Tibial nerve (tissue), 4 donors: Measurements from ENCODE around the gene TSN. TPM values are rescaled to one million over a fixed set of nuclear protein-coding genes. Genes with fewer than 3 reads are reported as not detected.

Experiments used
- DNase-seq, 2 donors: peaks; one replicate each; pipeline ENCODE4 v3.0.0-alpha.2; 2019; ENCODE audit warnings: low spot score in 2 of 2
- H3K27ac ChIP-seq, 4 donors: fragments of 200-600 bp; sonication (generic) in 3 of 4; one replicate each; pipeline ENCODE4 v1.5.1; 2017 to 2019; ENCODE audit warnings: mild to moderate bottlenecking in 1 of 4
- H3K27me3 ChIP-seq, 2 donors: fragments of 200-600 bp; sonication (generic) in 1 of 2; one replicate each; pipeline versions ENCODE4 v1.5.1 to v1.6.0; 2017 to 2019
- H3K36me3 ChIP-seq, 3 donors: fragments of 200-600 bp; sonication (generic); one replicate each; pipeline ENCODE4 v1.5.1; 2018 to 2019
- H3K4me1 ChIP-seq, 4 donors: fragments of 200-600 bp; sonication (generic) in 3 of 4; one replicate each; pipeline ENCODE4 v1.5.1; 2017 to 2019
- H3K4me3 ChIP-seq, 4 donors: fragments of 200-600 bp; sonication (generic) in 3 of 4; one replicate each; pipeline ENCODE4 v1.5.1; 2017 to 2019; ENCODE audit warnings: mild to moderate bottlenecking in 1 of 4, moderate library complexity in 1 of 4
- H3K9me3 ChIP-seq, 4 donors: fragments of 200-600 bp; sonication (generic) in 3 of 4; one replicate each; pipeline ENCODE4 v1.5.1; 2017 to 2019
- EP300 ChIP-seq, 2 donors: sonication (generic); formaldehyde crosslinking; IDR thresholded peaks; one replicate each; pipeline ENCODE4 v1.6.1; 2017; ENCODE audit warnings: antibody characterized with exemption in 2 of 2, mild to moderate bottlenecking in 1 of 2
- POLR2A ChIP-seq, 2 donors: fragments of 450-650 bp; IDR thresholded peaks; one replicate each; pipeline ENCODE4 v1.6.1; 2017; ENCODE audit warnings: antibody characterized with exemption in 2 of 2, mild to moderate bottlenecking in 2 of 2, moderate library complexity in 2 of 2
- WGBS, 2 donors: methylation state at CpG; one replicate each; pipeline ENCODE4 v1.1.5; 2018; 5-methylcytosine and 5-hydroxymethylcytosine counted together
- total RNA-seq, 4 donors: library from RNA; depleted of rRNA; stranded (reverse); fragments of >200 nt; gene quantifications; one replicate each; pipeline ENCODE4 v1.1.0, GENCODE V29; 2016
- TF ChIP-seq, protein P1 (sequence below), 5 experiments: fragments of 200-600 bp in 3 of 5; fragments of 450-650 bp in 2 of 5; sonication (generic) in 3 of 5; IDR thresholded peaks; one replicate each; pipeline ENCODE4 v1.5.1; 2016 to 2019; ENCODE audit warnings: antibody characterized with exemption in 5 of 5, mild to moderate bottlenecking in 3 of 5, moderate library complexity in 2 of 5

The TSN gene
- total RNA-seq, 4 donors from 2014 or later: 32.7 to 50.9 (median 37.4) TPM

DNA sequence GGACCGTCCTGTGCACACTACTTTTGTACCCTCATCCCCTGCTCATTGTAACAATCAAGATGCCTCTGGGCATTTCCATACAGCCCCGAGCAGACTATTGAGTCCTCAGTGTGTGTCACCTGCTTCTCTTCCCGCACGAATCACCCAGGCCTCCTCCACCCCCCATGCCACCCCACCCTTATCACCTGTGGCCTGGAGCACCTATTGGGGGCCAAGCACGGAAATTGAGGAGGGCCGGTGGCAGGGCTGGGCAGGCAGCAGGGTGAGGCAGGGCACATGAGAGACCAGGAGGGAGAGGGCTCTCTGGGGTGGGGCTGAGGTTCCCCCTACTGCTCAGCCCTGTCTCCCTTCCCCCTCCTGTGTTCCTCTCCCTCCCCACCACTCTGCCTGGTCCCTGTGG lies 14.5 kb upstream of the TSN start:
- H3K36me3 ChIP-seq: no peaks in the 10 kb centered on the region
- no peaks in the 10 kb centered on the region for H3K27me3 ChIP-seq
- no peaks in the 10 kb centered on the region for H3K9me3 ChIP-seq
- no peak overlapping the region for H3K27ac ChIP-seq
- H3K4me1 ChIP-seq: peaks cover 0 to 5% (median under 1%) of the 10 kb centered on the region in 4 donors
- DNase-seq: no peak
- H3K4me3 ChIP-seq: no peak overlapping the region
- WGBS, 2 donors: 79 to 81% methylated on average over 6 of the region's 6 CpGs
- no peak for TF ChIP-seq POLR2A (IDR thresholded peaks at IDR 0.05)
- TF ChIP-seq, protein P1, sequence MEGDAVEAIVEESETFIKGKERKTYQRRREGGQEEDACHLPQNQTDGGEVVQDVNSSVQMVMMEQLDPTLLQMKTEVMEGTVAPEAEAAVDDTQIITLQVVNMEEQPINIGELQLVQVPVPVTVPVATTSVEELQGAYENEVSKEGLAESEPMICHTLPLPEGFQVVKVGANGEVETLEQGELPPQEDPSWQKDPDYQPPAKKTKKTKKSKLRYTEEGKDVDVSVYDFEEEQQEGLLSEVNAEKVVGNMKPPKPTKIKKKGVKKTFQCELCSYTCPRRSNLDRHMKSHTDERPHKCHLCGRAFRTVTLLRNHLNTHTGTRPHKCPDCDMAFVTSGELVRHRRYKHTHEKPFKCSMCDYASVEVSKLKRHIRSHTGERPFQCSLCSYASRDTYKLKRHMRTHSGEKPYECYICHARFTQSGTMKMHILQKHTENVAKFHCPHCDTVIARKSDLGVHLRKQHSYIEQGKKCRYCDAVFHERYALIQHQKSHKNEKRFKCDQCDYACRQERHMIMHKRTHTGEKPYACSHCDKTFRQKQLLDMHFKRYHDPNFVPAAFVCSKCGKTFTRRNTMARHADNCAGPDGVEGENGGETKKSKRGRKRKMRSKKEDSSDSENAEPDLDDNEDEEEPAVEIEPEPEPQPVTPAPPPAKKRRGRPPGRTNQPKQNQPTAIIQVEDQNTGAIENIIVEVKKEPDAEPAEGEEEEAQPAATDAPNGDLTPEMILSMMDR (IDR thresholded peaks at IDR 0.05): no peak
- no peak for TF ChIP-seq EP300 (IDR thresholded peaks at IDR 0.05)

DNA sequence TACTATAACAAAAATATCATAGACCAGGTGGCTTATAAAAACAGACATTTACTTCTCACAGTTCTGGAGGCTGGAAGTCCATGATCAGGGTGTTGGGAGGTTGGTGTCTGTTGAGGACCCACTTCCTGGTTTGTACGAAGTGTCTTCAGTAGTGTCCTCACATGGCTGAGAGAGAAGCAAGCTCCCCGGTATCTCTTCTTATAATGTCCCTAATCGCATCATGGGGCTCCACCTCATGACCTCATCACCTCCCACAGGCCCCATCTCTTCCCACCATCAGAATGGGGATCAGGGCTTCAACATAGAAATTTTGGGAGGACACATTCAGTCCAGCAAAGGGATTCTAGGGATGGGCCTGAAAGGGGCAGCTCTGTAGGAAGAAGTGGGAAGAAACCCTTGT lies 14.0 kb upstream of the TSN start:
- Histone ChIP-seq H3K27me3 (no peaks in the 10 kb centered on the region), H3K4me1 (peaks cover 0 to 5% (median 0%) of the 10 kb centered on the region in 4 donors), H3K27ac (no peak overlapping the region), H3K9me3 (no peaks in the 10 kb centered on the region), H3K4me3 (no peak overlapping the region), H3K36me3 (no peaks in the 10 kb centered on the region)
- 75 to 82% methylated on average over 3 of the region's 3 CpGs for whole genome bisulfite sequencing, 2 donors
- no peak for DNase-seq
- TF ChIP-seq EP300 (IDR thresholded peaks at IDR 0.05) (no peak), POLR2A (IDR thresholded peaks at IDR 0.05) (no peak)
- TF ChIP-seq, protein P1 (IDR thresholded peaks at IDR 0.05): no peak

- H3K27me3 ChIP-seq: no peaks in the 10 kb centered on the region
- no peaks in the 10 kb centered on the region for H3K9me3 ChIP-seq
- DNase-seq: no peak
- H3K36me3 ChIP-seq: no peaks in the 10 kb centered on the region
- WGBS, 2 donors: 73 to 74% methylated on average over 6 of the region's 6 CpGs
- H3K4me3 ChIP-seq: no peak overlapping the region
- no peaks in the 10 kb centered on the region for H3K4me1 ChIP-seq
- TF ChIP-seq POLR2A (IDR thresholded peaks at IDR 0.05) (no peak), EP300 (IDR thresholded peaks at IDR 0.05) (no peak)
- TF ChIP-seq, protein P1 (IDR thresholded peaks at IDR 0.05): no peak
- H3K27ac ChIP-seq: no peak overlapping the region
These were observed 9.3 kb upstream of the TSN start for GRCh38 chr2:121746071-121746578.

DNA sequence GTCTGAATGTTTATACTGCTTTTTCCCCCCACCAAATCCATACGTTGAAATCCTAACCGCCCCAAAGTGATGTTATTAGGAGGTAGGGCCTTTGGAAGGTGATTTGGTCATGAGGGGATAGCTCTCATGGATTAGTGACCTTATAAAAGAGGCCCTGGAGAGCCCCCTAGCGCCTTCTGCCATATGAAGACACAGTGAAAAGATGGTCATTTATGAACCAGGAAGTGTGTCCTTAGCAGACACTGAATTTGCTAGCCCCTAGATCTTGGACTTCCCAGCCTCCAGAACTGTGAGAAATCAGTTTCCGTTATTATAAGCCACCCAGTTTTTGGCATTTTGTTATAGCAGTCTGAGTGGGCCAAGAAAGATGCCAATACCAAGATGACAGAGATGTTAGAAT lies 7.2 kb upstream of the TSN start:
- Histone ChIP-seq H3K27me3 (no peaks in the 10 kb centered on the region), H3K4me3 (no peak overlapping the region), H3K9me3 (no peaks in the 10 kb centered on the region), H3K4me1 (no peaks in the 10 kb centered on the region), H3K36me3 (no peaks in the 10 kb centered on the region), H3K27ac (no peak overlapping the region)
- TF ChIP-seq, protein P1 (IDR thresholded peaks at IDR 0.05): no peak
- TF ChIP-seq EP300 (IDR thresholded peaks at IDR 0.05) (no peak), POLR2A (IDR thresholded peaks at IDR 0.05) (no peak)
- no peak for DNase-seq
- WGBS, 2 donors: 55 to 58% methylated on average over 4 of the region's 4 CpGs

GRCh38 chr2:121754851-121755236 lies 607 bp upstream of the TSN start:
- 1 to 2% methylated on average over 8 of the region's 8 CpGs for WGBS, 2 donors
- Histone ChIP-seq H3K27ac (peak overlapping the region in 2 of 4 donors; percentile 41 to 78), H3K9me3 (no peaks in the 10 kb centered on the region), H3K4me1 (peaks cover 0 to 35% (median 18%) of the 10 kb centered on the region in 4 donors), H3K27me3 (no peaks in the 10 kb centered on the region), H3K4me3 (peak overlapping the region; percentile 47 to 78 (median 72)), H3K36me3 (peaks cover 0 to 8% (median 0%) of the 10 kb centered on the region in 3 donors)
- TF ChIP-seq, protein P1 (IDR thresholded peaks at IDR 0.05): no peak
- TF ChIP-seq EP300 (IDR thresholded peaks at IDR 0.05) (no peak), POLR2A (IDR thresholded peaks at IDR 0.05) (no peak)
- no peak for DNase-seq
